HG03439 (cell line): Measurements from ENCODE around the gene JUNB.

Source experiments
- ATAC-seq: cut with Tn5 transposase; IDR thresholded peaks from one replicate; pipeline ENCODE4 v1.9.1; 2021; ENCODE audit warnings: mild to moderate bottlenecking, moderate library complexity; ENCODE audit not compliant: unreplicated experiment

JUNB gene

GRCh38 chr19:12773571-12773970 lies 17.7 kb upstream of the JUNB start:
- ATAC-seq: no peak

GRCh38 chr19:12774588-12775555 lies 16.4 kb upstream of the JUNB start, which contains the start of gene HOOK2:
Gene HOOK2, minus strand, starts transcription at chr19:12775552. Its CDS starts 103 bp downstream, at chr19:12775449.
- no peak for ATAC-seq

DNA sequence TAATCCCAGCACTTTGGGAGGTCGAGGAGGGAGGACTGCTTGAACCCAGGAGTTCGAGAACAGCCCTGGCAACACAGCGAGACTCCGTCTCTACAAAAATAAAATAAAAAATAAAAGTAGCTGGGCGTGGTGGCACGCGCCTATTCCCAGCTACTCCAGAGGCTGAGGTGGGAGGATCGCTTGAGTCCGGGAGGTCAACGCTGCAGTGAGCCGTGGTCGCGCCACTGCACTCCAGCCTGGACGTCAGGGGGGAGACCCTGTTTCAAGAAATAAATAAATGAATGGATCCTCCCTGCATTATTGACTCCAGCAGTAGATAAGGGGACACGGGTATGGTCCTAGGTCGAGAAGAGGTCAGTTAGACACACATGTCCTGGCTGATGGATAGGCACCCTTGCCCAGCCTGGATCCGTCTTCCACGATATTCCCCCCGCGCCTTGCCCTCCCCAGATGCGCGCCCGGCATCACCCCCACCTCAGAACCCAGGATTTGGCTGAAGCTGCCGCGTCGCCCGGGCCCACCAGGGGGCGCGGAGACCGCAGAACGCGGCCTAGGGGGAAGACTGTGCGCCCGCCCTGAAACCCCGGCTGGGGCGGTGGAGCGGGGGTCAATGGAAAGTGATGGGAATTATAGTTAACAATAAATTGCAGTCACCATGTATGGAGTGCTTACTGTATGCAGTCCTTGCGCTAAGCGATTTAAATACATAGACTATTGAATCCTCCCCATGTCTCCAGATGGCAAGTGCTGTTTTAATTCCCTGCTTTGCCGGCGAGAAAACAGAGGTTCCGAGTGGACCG lies 13.9 kb upstream of the JUNB start:
- no peak for ATAC-seq

DNA sequence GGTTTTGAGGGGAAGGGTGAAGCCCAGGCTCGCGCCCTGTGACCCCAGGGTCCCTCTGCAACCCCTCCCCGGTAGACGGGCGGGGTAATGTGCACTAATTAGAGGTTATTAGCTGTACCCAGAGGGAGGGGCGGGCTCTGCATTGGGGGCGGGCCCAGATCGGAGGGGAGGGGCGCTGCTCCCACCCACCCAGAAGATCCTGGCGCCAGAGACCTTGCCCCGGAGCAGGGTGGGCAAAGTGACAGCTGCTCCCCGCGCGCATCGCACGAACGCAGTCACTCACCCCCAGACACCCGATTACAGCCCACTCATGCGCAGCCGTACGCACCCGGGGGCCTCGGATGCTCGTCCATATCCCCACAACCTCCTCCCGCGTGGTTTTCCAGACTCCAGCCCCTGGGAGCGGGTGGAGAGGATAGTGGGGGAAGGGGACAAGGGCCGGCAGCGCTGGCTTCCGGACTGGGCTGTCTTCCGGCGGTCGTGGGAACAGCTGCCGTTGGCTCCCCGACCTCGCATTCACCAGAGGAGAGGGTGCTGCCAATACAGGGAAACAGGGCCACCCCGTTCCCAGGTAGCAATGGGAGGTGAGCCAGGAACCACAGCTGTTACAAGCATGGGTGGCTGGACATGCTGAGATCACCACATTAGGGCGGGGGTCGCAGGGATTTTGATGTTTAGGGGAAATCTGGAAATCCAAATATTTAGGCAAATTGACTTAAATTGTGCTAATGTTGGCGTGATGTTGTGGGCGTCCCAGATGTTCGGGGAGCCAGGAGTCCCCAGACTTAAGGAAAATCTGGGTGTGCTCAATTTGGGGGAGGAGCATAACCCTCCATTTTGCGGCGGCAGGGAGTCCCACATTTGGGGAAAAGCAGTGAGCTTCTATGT lies 13.0 kb upstream of the JUNB start:
- no peak for ATAC-seq

GRCh38 chr19:12778905-12779161 lies 12.5 kb upstream of the JUNB start:
- no peak for ATAC-seq

- ATAC-seq: no peak
Measured at GRCh38 chr19:12779162-12779993, 11.9 kb upstream of the JUNB start.

DNA sequence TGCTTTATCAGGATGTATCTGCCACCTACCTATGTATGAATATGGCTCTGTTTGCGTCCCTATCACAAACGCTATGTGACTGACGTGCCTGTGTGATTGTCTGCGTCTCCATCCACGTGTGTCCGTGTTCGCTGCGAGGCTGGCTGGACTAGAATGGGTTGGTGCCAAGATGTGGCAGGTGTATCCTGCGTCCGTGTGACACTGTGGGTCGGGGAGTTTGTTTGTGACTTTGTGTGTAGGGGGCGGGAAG lies 9.2 kb upstream of the JUNB start:
- no peak for ATAC-seq

DNA sequence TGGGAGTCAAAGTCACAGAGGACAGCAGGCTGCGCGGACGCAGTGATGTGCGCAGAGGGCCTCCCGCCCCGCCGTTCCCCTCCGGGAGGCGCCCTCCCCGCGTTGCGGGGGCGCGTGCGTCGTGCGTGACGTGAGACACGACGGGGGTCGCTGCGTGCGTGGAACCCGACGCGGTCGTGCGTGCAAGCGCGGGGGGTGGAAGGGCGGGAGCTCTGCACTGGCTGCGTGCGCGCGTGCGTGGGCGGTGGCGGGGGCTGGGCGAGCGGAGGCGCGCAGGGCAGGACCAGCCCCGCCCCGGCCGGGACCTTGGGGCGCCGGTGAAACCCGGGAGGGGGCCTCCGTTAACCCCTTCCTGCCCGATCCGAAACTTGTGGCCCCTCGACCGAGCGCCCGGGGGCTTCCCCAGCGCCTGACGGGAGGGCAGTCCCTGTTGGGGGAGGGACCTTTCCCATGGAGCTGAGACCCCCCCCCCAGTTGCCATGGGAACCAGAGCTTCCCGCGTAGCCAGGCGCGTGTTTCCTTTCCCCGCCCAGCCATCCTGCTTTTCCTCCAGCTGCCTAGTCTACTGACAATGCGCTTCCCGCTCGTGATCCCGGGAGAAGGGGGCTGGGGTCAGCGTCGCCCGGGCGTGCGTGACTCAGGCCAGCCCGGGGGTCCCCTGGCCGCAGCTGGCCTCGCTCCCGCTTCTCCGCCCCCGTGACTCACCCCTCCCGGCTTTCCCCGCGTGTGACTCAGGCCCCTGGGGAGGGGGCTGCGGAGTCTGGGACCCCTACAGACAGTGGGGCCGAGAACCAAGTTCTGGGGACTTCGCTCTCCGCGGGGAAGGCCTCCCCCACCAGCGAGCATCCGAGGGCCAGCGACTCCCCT lies 8.6 kb upstream of the JUNB start:
- peak; percentile 37 for ATAC-seq

DNA sequence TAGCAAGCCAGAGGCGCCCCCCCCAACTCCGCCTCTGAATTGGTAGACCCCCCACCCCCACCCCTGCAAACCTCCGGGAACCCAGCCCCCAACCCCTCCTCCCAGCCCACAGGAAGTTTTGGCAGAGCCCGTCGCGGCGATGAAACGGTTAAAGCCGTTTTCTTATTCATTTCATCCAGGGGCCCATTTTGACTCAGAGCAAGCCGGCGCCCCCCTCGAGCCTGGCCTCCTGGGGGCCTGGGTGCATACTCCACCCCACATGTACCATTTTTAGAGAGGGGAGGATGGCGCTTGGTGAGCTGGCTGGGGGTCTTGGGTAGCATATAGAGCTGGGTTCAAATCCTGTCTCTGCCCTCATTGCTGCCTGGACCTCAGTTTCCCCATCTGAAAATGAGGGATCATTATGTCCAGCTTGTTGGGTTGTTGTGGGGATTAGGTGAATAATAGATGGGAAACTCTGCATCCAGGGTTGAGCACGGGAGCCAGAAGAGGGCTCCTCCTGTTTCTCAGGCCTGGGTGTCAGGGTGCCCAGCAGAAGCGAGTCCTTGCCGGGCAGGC lies 7.9 kb upstream of the JUNB start:
- no peak for ATAC-seq

GRCh38 chr19:12783849-12784393 lies 7.4 kb upstream of the JUNB start:
- no peak for ATAC-seq

DNA sequence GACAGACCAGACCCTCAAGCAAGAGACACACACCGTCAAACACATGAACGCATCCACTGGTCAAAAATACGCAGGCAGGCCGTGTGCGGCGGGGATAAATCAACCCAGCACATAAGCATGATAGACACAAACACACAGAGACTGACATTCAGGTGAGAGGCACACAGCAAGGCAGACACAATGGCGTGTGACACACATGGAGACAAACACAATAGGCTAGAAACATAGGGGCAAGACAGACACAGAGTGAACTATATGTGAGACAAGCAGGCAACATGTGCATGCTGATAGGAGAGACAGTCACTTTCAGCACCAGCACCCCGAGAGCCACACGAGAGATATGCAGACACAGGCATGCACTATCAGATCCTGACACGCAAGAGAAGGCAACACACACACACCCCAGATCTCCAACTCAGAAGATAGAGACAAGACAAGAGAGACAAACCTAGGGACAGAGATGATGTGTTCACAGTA lies 6.9 kb upstream of the JUNB start:
- ATAC-seq: no peak

DNA sequence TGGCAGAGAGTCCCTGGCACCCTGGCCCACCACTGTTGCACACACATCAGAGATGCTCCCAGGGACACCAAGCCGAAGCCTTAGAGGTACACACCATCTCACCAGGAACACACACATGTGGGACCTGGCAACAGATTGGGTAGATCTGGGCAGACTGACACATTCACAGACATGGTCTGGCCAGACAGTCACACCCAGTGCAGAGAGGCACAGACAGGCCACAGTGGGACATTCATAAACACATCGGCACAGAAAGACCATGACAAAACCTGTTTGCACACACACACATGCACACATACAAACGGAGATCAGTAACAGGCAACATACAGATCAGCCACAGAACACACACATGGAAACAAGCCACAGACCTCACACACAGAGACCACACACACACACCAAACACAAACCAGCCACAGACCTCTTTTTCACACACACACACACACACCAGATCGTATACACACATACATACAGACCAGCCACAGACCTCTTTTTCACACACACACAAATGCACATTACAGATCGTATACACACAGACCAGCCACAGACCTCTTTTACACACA lies 6.3 kb upstream of the JUNB start:
- no peak for ATAC-seq

DNA sequence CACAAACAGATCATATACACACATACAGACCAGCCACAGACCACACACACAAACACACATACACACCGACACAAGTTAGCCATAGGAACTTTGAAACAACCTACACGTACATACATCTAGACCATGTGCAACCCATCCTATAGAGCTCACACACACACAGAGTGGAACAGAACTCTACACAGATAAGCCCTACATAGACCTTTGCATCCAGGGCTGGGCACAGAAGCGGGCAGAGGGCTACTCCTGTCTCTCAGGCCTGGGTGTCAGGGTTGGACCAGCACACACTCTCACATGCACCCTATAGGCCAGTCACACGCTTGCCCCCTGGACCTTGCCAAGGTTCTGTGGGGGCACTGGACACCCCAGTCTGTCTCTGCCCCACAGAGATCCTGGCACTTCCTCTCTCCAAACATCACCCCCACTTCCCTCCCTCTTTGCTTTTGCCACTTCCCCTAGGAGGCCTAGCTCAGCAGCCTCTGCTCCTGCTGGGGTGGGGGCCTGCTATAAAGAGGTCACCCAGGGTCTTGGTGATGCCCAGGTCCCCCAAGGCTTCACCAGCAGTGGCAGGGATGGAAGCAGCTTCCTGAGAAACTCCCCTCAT lies 5.8 kb upstream of the JUNB start:
- ATAC-seq: no peak

DNA sequence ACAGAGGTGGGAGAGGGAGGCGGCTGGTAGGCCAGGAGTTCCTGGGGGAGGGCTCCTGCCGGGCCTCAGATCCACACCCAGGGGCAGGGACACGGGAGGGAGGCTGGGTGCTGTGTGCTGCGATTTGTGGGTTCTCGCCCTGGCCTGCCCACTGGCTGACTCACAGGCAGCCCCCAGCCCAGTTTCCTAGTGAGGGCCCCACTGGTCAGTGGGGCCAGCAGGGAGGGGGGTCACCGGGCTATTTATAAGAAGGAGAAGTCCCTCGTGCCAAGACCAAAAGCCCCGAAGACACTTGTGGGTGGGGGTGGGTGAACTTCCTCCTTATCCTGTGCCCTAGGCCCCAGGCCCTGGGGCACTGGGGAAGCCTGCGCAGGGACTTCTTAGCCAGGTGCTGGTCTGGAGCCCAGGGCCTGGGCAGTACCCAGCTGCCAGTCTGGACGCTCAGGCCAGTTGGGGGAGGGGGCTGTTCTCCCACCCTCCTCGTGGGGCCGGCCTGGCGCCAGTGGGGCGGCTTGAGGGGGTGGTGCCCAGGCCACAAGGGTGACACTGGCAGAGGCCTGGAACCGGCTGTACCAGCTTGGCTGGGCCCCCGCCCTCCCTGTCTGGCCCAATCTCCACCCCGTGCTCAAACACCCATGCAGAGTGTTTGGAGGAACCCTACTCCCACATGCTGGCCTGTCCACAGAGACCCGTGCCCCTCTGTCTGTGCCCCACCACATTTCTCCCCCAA lies 5.0 kb upstream of the JUNB start:
- no peak for ATAC-seq

DNA sequence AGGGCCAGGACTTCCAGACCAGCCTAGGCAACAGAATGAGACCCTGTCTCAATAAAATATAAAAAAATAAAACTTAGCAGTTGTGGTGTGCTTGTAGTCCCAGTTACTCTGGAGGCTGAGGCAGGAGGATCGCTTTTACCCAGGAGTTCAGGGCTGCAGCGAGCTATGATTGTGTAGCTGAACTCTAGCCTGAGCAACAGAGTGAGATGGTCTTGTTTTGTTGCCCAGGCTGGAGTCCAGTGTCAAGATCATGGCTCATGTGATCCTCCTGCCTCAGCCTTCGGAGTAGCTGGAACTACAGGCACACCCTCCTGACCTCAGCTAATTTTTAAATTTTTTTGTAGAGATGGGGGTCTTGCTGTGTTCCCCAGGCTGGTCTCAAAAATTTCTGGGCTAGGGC lies 4.3 kb upstream of the JUNB start:
- ATAC-seq: no peak

DNA sequence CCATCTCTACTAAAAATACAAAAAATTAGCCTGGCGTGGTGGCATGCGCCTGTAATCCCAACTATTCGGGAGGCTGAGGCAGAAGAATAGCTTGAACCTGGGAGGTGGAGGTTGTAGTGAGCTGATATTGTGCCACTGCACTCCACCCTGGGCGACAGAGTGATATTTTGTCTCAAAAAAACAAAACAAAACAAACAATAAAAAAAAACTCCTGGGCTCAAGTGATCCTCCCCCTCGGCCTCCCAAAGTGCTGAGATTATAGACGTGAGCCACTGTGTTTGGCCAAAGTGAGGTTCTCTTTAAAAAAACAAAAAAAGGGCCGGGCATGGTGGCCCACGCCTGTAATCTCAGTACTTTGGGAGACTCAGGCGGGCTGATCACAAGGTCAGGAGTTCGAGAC lies 3.8 kb upstream of the JUNB start:
- no peak for ATAC-seq

DNA sequence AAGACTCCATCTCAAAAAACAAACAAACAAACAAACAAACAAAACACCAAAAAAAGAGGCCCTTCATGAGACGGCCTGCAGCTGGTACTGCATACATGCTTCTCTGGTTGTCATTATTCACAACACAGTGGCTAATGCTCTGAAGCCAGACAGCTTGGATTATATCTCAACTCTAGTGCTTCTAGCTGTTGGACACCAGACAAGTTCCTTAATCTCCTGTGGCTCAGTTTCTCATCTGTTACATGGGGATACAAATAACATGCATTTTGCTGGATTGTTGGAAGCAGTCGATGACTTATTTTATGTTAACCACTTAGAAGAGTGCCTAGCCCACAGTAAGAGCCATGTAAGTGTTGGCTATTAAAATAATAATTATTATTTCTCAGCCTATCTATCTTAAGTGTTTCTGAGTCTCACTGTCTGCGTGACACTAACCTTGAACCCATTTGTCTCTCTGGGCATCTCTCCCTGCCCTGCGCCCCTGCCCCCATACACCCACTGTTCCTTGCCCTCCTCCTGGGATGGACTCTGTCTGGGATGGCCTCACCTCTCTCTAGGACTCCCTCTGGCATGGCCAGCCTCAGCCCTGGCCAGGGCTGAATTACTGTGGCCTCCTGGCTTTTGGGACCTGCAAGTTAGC lies 3.1 kb upstream of the JUNB start:
- no peak for ATAC-seq
